Measurements from ENCODE around the gene ALLC.

DNA sequence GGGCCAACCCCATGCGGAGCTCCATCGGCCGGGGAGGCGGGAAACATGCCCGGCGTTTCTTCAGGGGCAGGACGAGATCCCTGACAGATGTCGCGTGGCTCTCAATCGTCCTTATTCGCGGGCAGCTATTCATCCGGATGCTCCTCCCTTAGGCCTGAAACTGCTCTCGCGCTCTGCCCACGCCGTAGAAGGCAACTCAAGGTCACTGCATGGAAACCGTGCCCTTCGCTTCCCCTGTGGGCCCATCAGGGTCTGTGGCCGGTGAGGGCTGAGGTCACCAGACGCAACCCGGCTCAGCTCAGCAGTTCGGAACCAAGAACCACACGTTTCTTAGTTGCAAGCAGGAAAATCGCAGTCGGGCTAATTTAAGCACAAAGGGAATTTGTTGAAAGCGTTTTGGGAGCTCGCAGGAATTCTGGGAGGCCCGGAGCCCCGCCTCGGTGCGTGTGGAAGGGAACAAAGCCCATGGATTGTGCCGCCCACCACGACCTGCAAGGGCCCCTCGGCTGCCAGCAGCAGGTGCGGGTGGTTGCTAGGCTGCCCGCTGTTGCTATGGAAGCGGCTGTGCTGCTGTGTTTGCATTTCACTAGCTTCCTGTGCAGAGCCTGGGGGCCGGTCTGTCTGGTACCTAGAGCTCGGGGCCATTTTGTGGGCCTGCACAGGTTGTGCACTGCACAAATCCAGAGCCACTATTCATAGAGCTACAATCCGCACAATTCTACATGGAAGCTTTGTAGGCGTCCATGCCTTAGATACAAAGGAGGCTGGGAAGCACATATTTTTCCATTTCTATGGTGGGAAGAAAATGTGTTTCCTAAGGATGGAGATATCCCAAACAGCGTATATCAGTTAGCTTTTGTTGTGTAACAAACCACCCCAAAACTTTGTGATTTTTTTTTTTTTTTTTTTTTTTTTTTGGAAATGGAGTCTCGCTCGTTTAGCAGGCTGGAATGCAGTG lies 6.0 kb upstream of the ALLC start:
- no peak for TF ChIP-seq CTCF (IDR thresholded peaks at IDR 0.05; ENCODE audit: low read depth, low read length)
- no peak for TF ChIP-seq EZH2phosphoT487 (IDR thresholded peaks at IDR 0.05; ENCODE audit: low read depth)
